Right cardiac atrium (tissue), 5 donors: ENCODE results near the gene ABI3BP. TPM values are rescaled to one million over a fixed set of nuclear protein-coding genes. Genes with fewer than 3 reads are reported as not detected.

ENCODE experiments used
- ATAC-seq, 2 donors: fragments of 200-7000 bp; cut with Tn5 transposase; one replicate each; pipeline versions ENCODE4 v1.8.0 to v1.9.1; 2020; ENCODE audit warnings: moderate library complexity in 2 of 2, mild to moderate bottlenecking in 1 of 2
- DNase-seq, 3 donors: peaks; one replicate each; pipeline ENCODE4 v3.0.0-alpha.2; 2020
- H3K27ac ChIP-seq: one replicate; pipeline ENCODE4 v1.5.1; 2013; ENCODE audit warnings: mild to moderate bottlenecking, low read length, control low read depth, moderate library complexity
- H3K27me3 ChIP-seq: one replicate; pipeline ENCODE4 v1.6.1; 2013; ENCODE audit not compliant: control insufficient read depth, insufficient read depth
- H3K4me1 ChIP-seq: one replicate; pipeline ENCODE4 v1.6.1; 2013; ENCODE audit warnings: low read length; ENCODE audit not compliant: control insufficient read depth, insufficient read depth
- H3K4me3 ChIP-seq: one replicate; pipeline ENCODE4 v1.5.1; 2013; ENCODE audit warnings: low read length, control low read depth
- H3K9me3 ChIP-seq: one replicate; pipeline ENCODE4 v1.6.1; 2013; ENCODE audit warnings: low read length; ENCODE audit not compliant: control insufficient read depth
- whole genome bisulfite sequencing: extraction: QIAGEN DNeasy Blood & Tissue Kit; methylation state at CpG from one replicate; pipeline ENCODE4 v1.1.7; 2013; 5-methylcytosine and 5-hydroxymethylcytosine counted together
- intact Hi-C, 4 donors: fragments of 100-400 bp; cut with DNase I; formaldehyde crosslinking; loops; one replicate each; pipeline versions ENCODE4 v1.11.0 to v1.14.0; 2022 to 2023
- polyA plus RNA-seq: library from polyadenylated mRNA; stranded (reverse); fragments of 200-250 nt; gene quantifications from one replicate; pipeline ENCODE4 v1.2.3, GENCODE V29; 2013
- total RNA-seq, 4 donors: library from RNA; stranded (reverse); fragmentation: NEBNext Ultra II Directional; extraction: Animal tissue kit (Norgen Biotek cat#: 25700); gene quantifications; one replicate each; pipeline ENCODE4 v1.2.1, GENCODE V29; 2021
- donor health status: healthy with polysubstance abuse.
- donor health status: DM: no; HTN: yes; CAD: no.
- donor health status: DM: no; HTN: no; CAD: no.
- donor health status: DM: no; HTN: yes; CAD: no; lungs with severe emphysema.
- donor health status: DM: yes; HTN: yes; CAD: no.

Gene ABI3BP
- total and polyA plus RNA-seq, 5 donors: 14.5 to 69.5 (median 49.7) TPM

DNA sequence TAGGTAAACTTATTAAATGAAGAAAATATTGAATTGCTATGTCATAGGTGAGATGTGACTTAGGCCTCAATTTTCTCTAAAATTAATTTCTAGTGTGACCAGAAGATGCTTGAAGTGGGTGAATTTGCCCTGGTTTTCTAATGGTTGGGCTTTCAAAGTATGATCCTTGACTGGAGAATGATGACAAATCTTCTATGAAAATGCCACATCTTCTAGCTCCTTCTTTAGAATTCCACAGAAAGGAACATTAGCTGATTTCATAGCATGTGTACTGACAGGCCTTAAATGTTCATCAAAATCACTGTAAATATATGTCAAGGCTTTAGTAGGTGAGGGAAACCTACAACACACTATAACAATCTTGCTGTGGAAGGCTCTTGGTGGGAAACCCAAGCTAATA lies 8.9 kb downstream of the ABI3BP start:
- Histone ChIP-seq H3K27ac (no peak overlapping the region), H3K4me3 (no peak overlapping the region), H3K4me1 (no peaks in the 10 kb centered on the region), H3K27me3 (no peaks in the 10 kb centered on the region), H3K9me3 (no peaks in the 10 kb centered on the region)
- no peak for ATAC-seq
- intact Hi-C loops: no loop called here
- DNase-seq: no peak

GRCh38 chr3:100982710-100983109 lies 10.5 kb downstream of the ABI3BP start:
- ATAC-seq (peak; percentile 92 to 94), DNase-seq (peak; percentile 70 to 90 (median 82))
- no peaks in the 10 kb centered on the region for H3K27me3 ChIP-seq
- 9% methylated on average over 4 of the region's 4 CpGs for WGBS
- no peak overlapping the region for H3K4me3 ChIP-seq
- H3K4me1 ChIP-seq: no peaks in the 10 kb centered on the region
- no peaks in the 10 kb centered on the region for H3K9me3 ChIP-seq
- peak overlapping the region; percentile 30 for H3K27ac ChIP-seq
- intact Hi-C loops: no loop called here

DNA sequence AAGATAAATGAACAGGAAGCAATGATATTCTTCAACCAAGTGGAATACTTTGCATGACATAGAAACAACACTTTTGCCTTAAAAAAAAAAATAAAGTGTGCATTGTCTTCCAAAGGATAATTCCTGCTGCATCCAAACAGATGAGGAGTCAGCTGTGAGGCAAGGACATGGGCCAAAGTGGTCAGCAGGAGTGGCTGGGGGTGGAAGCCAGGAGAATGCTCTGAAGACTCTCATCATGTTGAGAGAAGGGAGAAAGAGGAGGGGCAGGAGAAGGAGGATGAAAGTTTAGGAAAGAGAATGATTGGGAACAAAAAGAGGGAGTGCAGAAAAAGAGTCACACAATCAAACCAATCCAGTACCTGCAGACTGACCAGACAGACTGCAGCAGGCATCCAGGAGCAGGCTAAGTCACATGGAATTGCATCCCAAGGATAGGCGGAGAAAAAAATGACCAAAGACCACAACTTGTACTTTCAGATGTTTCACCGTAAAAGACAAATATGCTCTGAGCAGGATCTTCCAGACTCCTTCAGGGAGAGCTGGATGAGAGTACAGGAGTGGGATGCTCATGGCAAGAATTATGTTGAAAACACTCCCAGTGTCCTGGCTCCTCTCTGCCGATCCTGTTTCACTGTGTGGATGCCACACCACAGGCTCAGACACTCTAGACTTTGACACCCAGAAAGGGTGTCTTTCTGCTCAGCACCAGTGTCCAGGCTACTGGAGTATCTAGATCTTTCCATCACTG lies 11.9 kb downstream of the ABI3BP start:
- H3K27ac ChIP-seq: no peak overlapping the region
- H3K9me3 ChIP-seq: no peaks in the 10 kb centered on the region
- H3K4me1 ChIP-seq: no peaks in the 10 kb centered on the region
- ATAC-seq (no peak), DNase-seq (no peak)
- H3K4me3 ChIP-seq: no peak overlapping the region
- intact Hi-C loops: no loop called here
- 81% methylated on average over 3 of the region's 3 CpGs for WGBS
- no peaks in the 10 kb centered on the region for H3K27me3 ChIP-seq

DNA sequence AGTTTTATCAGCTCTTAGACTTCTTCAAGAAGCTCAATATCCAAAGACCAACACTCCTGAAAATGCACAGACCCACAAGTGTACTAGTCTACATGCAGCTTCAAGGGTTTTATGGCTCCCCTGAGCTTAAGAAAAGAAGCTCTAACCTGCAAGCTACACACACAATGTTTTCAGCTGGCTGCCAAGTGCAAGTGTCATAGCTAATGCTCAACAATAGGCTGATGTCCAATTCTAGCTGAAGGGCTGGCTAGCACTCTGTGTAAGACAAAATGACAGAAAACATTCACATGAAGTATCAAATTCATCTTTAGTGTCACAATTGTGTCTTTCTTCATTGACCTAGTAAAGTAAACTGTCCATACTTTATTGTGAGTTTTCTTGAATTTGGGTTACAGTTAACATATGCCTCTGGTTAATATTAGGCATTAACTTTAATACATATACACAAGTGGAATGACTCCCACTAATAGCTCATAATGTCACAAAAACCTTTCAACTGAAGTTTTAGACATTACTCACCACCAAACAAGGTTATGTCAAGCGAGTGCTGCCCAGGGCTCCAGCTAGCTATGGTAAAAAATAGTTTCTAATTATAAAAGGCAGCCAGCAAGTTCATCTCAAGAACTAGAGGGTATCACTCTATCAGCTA lies 15.1 kb downstream of the ABI3BP start:
- WGBS: 63% methylated on average over 1 of the region's 1 CpG
- peak in 1 of 3 donors; percentile 51 for DNase-seq
- no peak overlapping the region for H3K27ac ChIP-seq
- no peaks in the 10 kb centered on the region for H3K9me3 ChIP-seq
- no peaks in the 10 kb centered on the region for H3K27me3 ChIP-seq
- ATAC-seq: peak; percentile 40 to 51
- intact Hi-C loops: no loop called here
- H3K4me3 ChIP-seq: no peak overlapping the region
- no peaks in the 10 kb centered on the region for H3K4me1 ChIP-seq

- H3K4me1 ChIP-seq: no peaks in the 10 kb centered on the region
- intact Hi-C loops: no loop called here
These were observed 16.6 kb downstream of the ABI3BP start for GRCh38 chr3:100976611-100977010.

DNA sequence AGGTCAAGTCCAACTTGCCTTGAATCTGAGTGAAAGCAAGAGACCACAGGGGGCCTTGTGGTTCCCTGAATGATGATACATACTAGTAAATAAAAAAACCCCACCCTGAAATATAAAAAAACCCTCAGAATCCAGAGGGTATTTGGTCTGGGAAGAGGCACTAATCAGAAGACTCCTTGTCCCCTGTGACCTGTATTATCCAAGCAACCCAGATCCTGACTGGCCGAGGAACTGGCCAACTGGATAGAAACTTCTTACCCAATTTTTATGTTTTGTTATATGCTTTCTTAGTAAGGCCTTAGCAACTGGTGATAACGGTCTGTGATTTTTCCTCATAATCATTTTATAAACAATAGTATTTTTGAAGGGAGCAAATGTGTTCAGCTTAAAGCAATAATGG lies 17.5 kb downstream of the ABI3BP start:
- no peak overlapping the region for H3K27ac ChIP-seq
- no peak overlapping the region for H3K4me3 ChIP-seq
- WGBS: 53% methylated on average over 2 of the region's 2 CpGs
- intact Hi-C loops: no loop called here
- no peaks in the 10 kb centered on the region for H3K27me3 ChIP-seq
- ATAC-seq: peak; percentile 61 to 71
- peak in 2 of 3 donors; percentile 23 to 50 for DNase-seq
- no peaks in the 10 kb centered on the region for H3K4me1 ChIP-seq
- H3K9me3 ChIP-seq: no peaks in the 10 kb centered on the region

More at GRCh38 chr3:100976611-100977010, 16.6 kb downstream of the ABI3BP start:
- Histone ChIP-seq H3K27me3 (no peaks in the 10 kb centered on the region), H3K9me3 (no peaks in the 10 kb centered on the region), H3K27ac (no peak overlapping the region), H3K4me3 (no peak overlapping the region)
- WGBS: 57% methylated on average over 3 of the region's 3 CpGs
- peak in 1 of 3 donors; percentile 56 for DNase-seq
- no peak for ATAC-seq

DNA sequence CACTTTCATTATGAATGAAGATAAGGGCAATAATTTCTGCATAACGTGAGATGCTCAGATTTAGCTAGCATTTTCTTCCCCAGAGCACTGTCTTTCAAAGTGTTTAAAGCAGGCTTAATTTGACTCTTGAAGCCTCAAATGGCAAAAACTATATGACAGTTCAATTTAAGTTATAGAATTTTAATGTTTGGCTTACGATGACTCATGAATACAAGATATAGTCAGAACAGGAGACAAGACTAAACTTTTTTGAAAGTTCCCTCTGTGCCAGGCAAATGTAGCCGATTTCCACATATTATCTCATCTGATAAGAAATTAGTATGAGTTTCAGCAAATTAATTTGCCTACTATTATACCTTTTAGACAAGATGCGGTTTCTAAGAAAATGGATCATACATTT lies 19.6 kb downstream of the ABI3BP start:
- Histone ChIP-seq H3K27ac (no peak overlapping the region), H3K27me3 (no peaks in the 10 kb centered on the region), H3K4me3 (no peak overlapping the region), H3K9me3 (no peaks in the 10 kb centered on the region), H3K4me1 (no peaks in the 10 kb centered on the region)
- 78% methylated on average over 4 of the region's 4 CpGs for WGBS
- ATAC-seq (no peak), DNase-seq (no peak)
- intact Hi-C loops: no loop called here

- DNase-seq (no peak), ATAC-seq (no peak)
- no peaks in the 10 kb centered on the region for H3K27me3 ChIP-seq
- H3K27ac ChIP-seq: no peak overlapping the region
- no peaks in the 10 kb centered on the region for H3K4me1 ChIP-seq
- no peak overlapping the region for H3K4me3 ChIP-seq
- WGBS: 42% methylated on average over 1 of the region's 1 CpG
- H3K9me3 ChIP-seq: no peaks in the 10 kb centered on the region
- intact Hi-C loops: no loop called here
These were observed 20.4 kb downstream of the ABI3BP start for GRCh38 chr3:100972867-100973266.

GRCh38 chr3:100972301-100972844 lies 20.8 kb downstream of the ABI3BP start:
- Histone ChIP-seq H3K9me3 (no peaks in the 10 kb centered on the region), H3K27me3 (no peaks in the 10 kb centered on the region), H3K4me3 (no peak overlapping the region), H3K27ac (no peak overlapping the region), H3K4me1 (no peaks in the 10 kb centered on the region)
- DNase-seq (no peak), ATAC-seq (no peak)
- WGBS: 51% methylated on average over 2 of the region's 2 CpGs
- intact Hi-C loops: no loop called here

DNA sequence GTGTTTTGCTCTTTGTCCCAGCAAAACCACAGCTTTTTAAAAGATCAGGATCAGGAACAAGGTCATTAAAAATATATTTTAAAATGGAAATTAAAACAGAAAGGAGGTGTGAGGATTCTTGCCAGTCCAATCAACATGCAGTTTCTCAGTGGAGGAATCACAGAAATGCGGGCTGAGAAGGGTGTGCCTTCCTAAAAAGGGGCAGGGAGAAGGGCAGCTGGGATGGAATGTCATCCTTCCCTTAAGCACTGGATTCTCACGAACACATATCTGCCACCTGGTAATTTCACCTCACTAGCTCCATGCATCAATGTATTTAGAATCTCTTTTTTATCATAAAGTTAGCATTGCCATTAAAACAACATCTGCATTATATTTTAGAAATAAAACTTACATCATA lies 21.4 kb downstream of the ABI3BP start:
- Histone ChIP-seq H3K9me3 (no peaks in the 10 kb centered on the region), H3K4me1 (no peaks in the 10 kb centered on the region), H3K27ac (no peak overlapping the region), H3K27me3 (no peaks in the 10 kb centered on the region), H3K4me3 (no peak overlapping the region)
- DNase-seq (no peak), ATAC-seq (no peak)
- intact Hi-C loops: no loop called here
- WGBS: 48% methylated on average over 2 of the region's 2 CpGs

- no peak for ATAC-seq
- no peak overlapping the region for H3K27ac ChIP-seq
- no peaks in the 10 kb centered on the region for H3K4me1 ChIP-seq
- H3K4me3 ChIP-seq: no peak overlapping the region
- H3K9me3 ChIP-seq: no peaks in the 10 kb centered on the region
- intact Hi-C loops: no loop called here
- whole genome bisulfite sequencing: 89% methylated on average over 6 of the region's 6 CpGs
- no peaks in the 10 kb centered on the region for H3K27me3 ChIP-seq
- DNase-seq: no peak
These were observed 22.7 kb downstream of the ABI3BP start for GRCh38 chr3:100970477-100970990.
